ENCODE data around the gene FAM219A. TPM values are rescaled to one million over a fixed set of nuclear protein-coding genes. Genes with fewer than 3 reads are reported as not detected.

The FAM219A gene
- total RNA-seq, 2 donors from 2014 or later: 6.5 to 6.6 TPM

- no peaks in the 10 kb centered on the region for H3K27me3 ChIP-seq
- intact Hi-C loops (cut with DNase I): no loop called here
- TF ChIP-seq POLR2A (IDR thresholded peaks at IDR 0.05) (no peak), CTCF (IDR thresholded peaks at IDR 0.05) (no peak)
- H3K4me1 ChIP-seq: peaks cover 11% of the 10 kb centered on the region
- no peak overlapping the region for H3K4me3 ChIP-seq
- DNase-seq (no peak), ATAC-seq (no peak)
- no peak overlapping the region for H3K27ac ChIP-seq
- WGBS, 2 donors: 91 to 97% methylated on average over 6 of the region's 6 CpGs
- no peaks in the 10 kb centered on the region for H3K9me3 ChIP-seq
- H3K36me3 ChIP-seq (replicated peaks in 1 of 2; ENCODE audit: insufficient read depth in 1 of 2, low read depth in 2 of 2): no peaks in the 10 kb centered on the region
Observed at GRCh38 chr9:34385561-34386230, 72.7 kb downstream of the FAM219A start.

- H3K27me3 ChIP-seq: no peaks in the 10 kb centered on the region
- intact Hi-C loops (cut with DNase I): no loop called here
- H3K4me1 ChIP-seq: peaks cover 22% of the 10 kb centered on the region
- no peak for DNase-seq
- H3K36me3 ChIP-seq (replicated peaks in 1 of 2; ENCODE audit: insufficient read depth in 1 of 2, low read depth in 2 of 2): no peaks in the 10 kb centered on the region
- H3K27ac ChIP-seq: no peak overlapping the region
- 66 to 67% methylated on average over 7 of the region's 7 CpGs for WGBS, 2 donors
- ATAC-seq: no peak
- no peak overlapping the region for H3K4me3 ChIP-seq
- no peaks in the 10 kb centered on the region for H3K9me3 ChIP-seq
- TF ChIP-seq CTCF (IDR thresholded peaks at IDR 0.05): no peak
- no peak for TF ChIP-seq POLR2A (IDR thresholded peaks at IDR 0.05)
Observed at GRCh38 chr9:34384368-34385165, 73.8 kb downstream of the FAM219A start.

GRCh38 chr9:34383904-34384303 lies 74.5 kb downstream of the FAM219A start:
- no peak for ATAC-seq
- no peak overlapping the region for H3K27ac ChIP-seq
- H3K9me3 ChIP-seq: no peaks in the 10 kb centered on the region
- H3K27me3 ChIP-seq: no peaks in the 10 kb centered on the region
- H3K4me1 ChIP-seq: peaks cover 28% of the 10 kb centered on the region
- TF ChIP-seq CTCF (IDR thresholded peaks at IDR 0.05) (no peak), POLR2A (IDR thresholded peaks at IDR 0.05) (no peak)
- no peak overlapping the region for H3K4me3 ChIP-seq
- intact Hi-C loops (cut with DNase I): no loop called here
- WGBS, 2 donors: 70 to 84% methylated on average over 4 of the region's 4 CpGs
- no peak for DNase-seq
- no peaks in the 10 kb centered on the region for H3K36me3 ChIP-seq (replicated peaks in 1 of 2; ENCODE audit: insufficient read depth in 1 of 2, low read depth in 2 of 2)

GRCh38 chr9:34382879-34383278 lies 75.5 kb downstream of the FAM219A start:
- H3K4me3 ChIP-seq: no peak overlapping the region
- no peak for ATAC-seq
- TF ChIP-seq POLR2A (IDR thresholded peaks at IDR 0.05): no peak
- no peak for TF ChIP-seq CTCF (IDR thresholded peaks at IDR 0.05)
- no peak overlapping the region for H3K27ac ChIP-seq
- H3K27me3 ChIP-seq: no peaks in the 10 kb centered on the region
- DNase-seq: no peak
- intact Hi-C loops (cut with DNase I): no loop called here
- H3K36me3 ChIP-seq (replicated peaks in 1 of 2; ENCODE audit: insufficient read depth in 1 of 2, low read depth in 2 of 2): no peaks in the 10 kb centered on the region
- 71 to 80% methylated on average over 3 of the region's 3 CpGs for WGBS, 2 donors
- H3K9me3 ChIP-seq: no peaks in the 10 kb centered on the region
- peaks cover 31% of the 10 kb centered on the region for H3K4me1 ChIP-seq
